IMR-90 (cell line): ENCODE measurements around the gene NDST1. TPM values are rescaled to one million over a fixed set of nuclear protein-coding genes. Genes with fewer than 3 reads are reported as not detected.

Source experiments
- ATAC-seq: fragments of 200-7000 bp; cut with Tn5 transposase; 2 replicates; pipeline ENCODE4 v1.9.1; 2020; ENCODE audit warnings: low read depth, mild to moderate bottlenecking, moderate library complexity
- BruUV-seq: library from RNA; stranded (reverse); fragments of 400-500 nt; replicated peaks from 2 replicates; lab custom pipeline; 2021; lab: Mats Ljungman, UMichigan
- CTCF ChIA-PET: fragments of 300-600 bp; formaldehyde crosslinking; extraction: SDS; loops from one replicate; lab custom pipeline; 2021; ENCODE audit warnings: antibody characterized with exemption; lab: Yijun Ruan, JAX
- POLR2A ChIA-PET: fragments of 300-600 bp; sonication (Branson Sonifier 250); formaldehyde crosslinking; loops from one replicate; lab custom pipeline; 2022; ENCODE audit warnings: antibody characterized with exemption; ENCODE audit not compliant: unreplicated experiment; lab: Charles Lee
- DNase-seq: peaks from one replicate; pipeline ENCODE4 v3.0.0; 2013
- H2AFZ ChIP-seq: replicated peaks from 2 replicates; pipeline ENCODE3; 2013; ENCODE audit warnings: low read length, mild to moderate bottlenecking; ENCODE audit not compliant: poor library complexity
- H2AK5ac ChIP-seq: 2 replicates; pipeline ENCODE4 v1.6.1; 2013; ENCODE audit warnings: low read depth, low read length, inconsistent platforms
- H2AK9ac ChIP-seq: replicated peaks from 2 replicates; pipeline ENCODE3; 2013; ENCODE audit warnings: mild to moderate bottlenecking, low read depth, low read length, moderate library complexity; ENCODE audit not compliant: poor library complexity
- H2BK120ac ChIP-seq: 2 replicates; pipeline ENCODE4 v1.6.1; 2013; ENCODE audit warnings: low read depth, low read length, inconsistent platforms
- H2BK15ac ChIP-seq: 3 replicates; pipeline ENCODE4 v1.6.1; 2013; ENCODE audit warnings: low read depth, low read length, inconsistent platforms
- H2BK20ac ChIP-seq: 2 replicates; pipeline ENCODE4 v1.6.1; 2013; ENCODE audit warnings: low read depth, mild to moderate bottlenecking, inconsistent platforms, low read length, moderate library complexity
- H2BK5ac ChIP-seq: 2 replicates; pipeline ENCODE4 v1.6.1; 2013; ENCODE audit warnings: mild to moderate bottlenecking, low read depth, low read length, inconsistent platforms; ENCODE audit not compliant: poor library complexity, severe bottlenecking
- H3K14ac ChIP-seq: replicated peaks from 2 replicates; pipeline ENCODE4 v1.6.1; 2013; ENCODE audit warnings: low read depth, low read length, inconsistent platforms
- H3K18ac ChIP-seq: 2 replicates; pipeline ENCODE4 v1.6.1; 2013; ENCODE audit warnings: low read depth, low read length, control low read depth
- H3K23ac ChIP-seq: 2 replicates; pipeline ENCODE4 v1.6.1; 2013; ENCODE audit warnings: low read depth, low read length, inconsistent platforms
- H3K27ac ChIP-seq: 2 replicates; pipeline ENCODE4 v1.5.1; 2013; ENCODE audit warnings: mild to moderate bottlenecking, control low read depth, low read length; ENCODE audit not compliant: insufficient read depth
- H3K27me3 ChIP-seq: 2 replicates; pipeline ENCODE4 v1.6.1; 2013; ENCODE audit warnings: low read length; ENCODE audit not compliant: control insufficient read depth, insufficient read depth
- H3K36me3 ChIP-seq: 2 replicates; pipeline ENCODE4 v1.6.1; 2013; ENCODE audit warnings: low read length, mixed read lengths; ENCODE audit not compliant: control insufficient read depth, insufficient read depth
- H3K4ac ChIP-seq: 2 replicates; pipeline ENCODE4 v1.6.1; 2013; ENCODE audit warnings: low read depth, low read length, inconsistent platforms
- H3K4me1 ChIP-seq: 2 replicates; pipeline ENCODE4 v1.6.1; 2013; ENCODE audit warnings: low read length, mixed read lengths; ENCODE audit not compliant: control insufficient read depth, insufficient read depth
- H3K4me2 ChIP-seq: 2 replicates; pipeline ENCODE4 v1.6.1; 2013; ENCODE audit warnings: low read depth, mild to moderate bottlenecking, control low read depth, low read length, moderate library complexity
- H3K4me3 ChIP-seq: 2 replicates; pipeline ENCODE4 v1.5.1; 2013; ENCODE audit warnings: low read depth, mild to moderate bottlenecking, control low read depth, low read length, moderate library complexity; ENCODE audit not compliant: insufficient read depth
- H3K56ac ChIP-seq: 2 replicates; pipeline ENCODE4 v1.6.1; 2013; ENCODE audit warnings: low read length, inconsistent platforms; ENCODE audit not compliant: insufficient read depth; ENCODE audit errors: extremely low read depth
- H3K79me1 ChIP-seq, 2 experiments: 2 replicates each; pipeline ENCODE4 v1.6.1; 2013; ENCODE audit warnings: low read length in 2 of 2, inconsistent platforms in 1 of 2, low read depth in 1 of 2
- H3K9ac ChIP-seq: 2 replicates; pipeline ENCODE4 v1.6.1; 2013; ENCODE audit warnings: low read depth, low read length, control low read depth
- H3K9me1 ChIP-seq: 2 replicates; pipeline ENCODE4 v1.6.1; 2013; ENCODE audit warnings: low read length, inconsistent platforms; ENCODE audit not compliant: insufficient read depth
- H3K9me3 ChIP-seq: 2 replicates; pipeline ENCODE4 v1.6.1; 2013; ENCODE audit warnings: low read length; ENCODE audit not compliant: control insufficient read depth, insufficient read depth
- H4K20me1 ChIP-seq: 2 replicates; pipeline ENCODE4 v1.6.1; 2013; ENCODE audit warnings: low read length, inconsistent platforms; ENCODE audit not compliant: insufficient read depth
- H4K5ac ChIP-seq: 2 replicates; pipeline ENCODE4 v1.6.1; 2013; ENCODE audit warnings: mild to moderate bottlenecking, low read depth, low read length, control low read depth
- H4K8ac ChIP-seq, 2 experiments: 2 replicates each; pipeline ENCODE4 v1.6.1; 2013; ENCODE audit warnings: low read depth in 2 of 2, low read length in 2 of 2, control low read depth in 1 of 2, inconsistent platforms in 1 of 2
- H4K91ac ChIP-seq: 2 replicates; pipeline ENCODE4 v1.6.1; 2013; ENCODE audit warnings: low read depth, low read length, inconsistent platforms; ENCODE audit not compliant: insufficient read depth
- CEBPB ChIP-seq: IDR thresholded peaks from 2 replicates; pipeline ENCODE4 v1.6.1; 2012; ENCODE audit warnings: low read depth, low read length, improper control_type of control experiment
- CHD1 ChIP-seq: IDR thresholded peaks from 2 replicates; pipeline ENCODE4 v1.6.1; 2012; ENCODE audit warnings: low read depth, low read length, improper control_type of control experiment
- FOS ChIP-seq: fragments of 150-350 bp; IDR thresholded peaks from 2 replicates; pipeline ENCODE4 v1.6.1; 2016; ENCODE audit warnings: low read depth, low read length
- MAFK ChIP-seq: IDR thresholded peaks from 2 replicates; pipeline ENCODE4 v1.6.1; 2012; ENCODE audit warnings: low read depth, low read length, improper control_type of control experiment
- MAZ ChIP-seq: IDR thresholded peaks from 2 replicates; pipeline ENCODE4 v1.6.1; 2012; ENCODE audit warnings: low read depth, mild to moderate bottlenecking, low read length, improper control_type of control experiment, moderate library complexity, borderline replicate concordance
- MXI1 ChIP-seq: IDR thresholded peaks from 2 replicates; pipeline ENCODE4 v1.6.1; 2012; ENCODE audit warnings: low read depth, mild to moderate bottlenecking, low read length, moderate library complexity, borderline replicate concordance
- NFE2L2 ChIP-seq: fragments of 150-350 bp; IDR thresholded peaks from 2 replicates; pipeline ENCODE4 v1.6.1; 2016; ENCODE audit warnings: low read depth, mild to moderate bottlenecking, low read length
- RAD21 ChIP-seq: IDR thresholded peaks from 2 replicates; pipeline ENCODE4 v1.6.1; 2012; ENCODE audit warnings: low read length, improper control_type of control experiment
- RFX5 ChIP-seq: IDR thresholded peaks from 2 replicates; pipeline ENCODE4 v1.8.0; 2012; ENCODE audit warnings: low read depth, mild to moderate bottlenecking, low read length, moderate library complexity
- SMC3 ChIP-seq: fragments of 150-350 bp; IDR thresholded peaks from 2 replicates; pipeline ENCODE4 v1.6.1; 2016; ENCODE audit warnings: low read depth, mild to moderate bottlenecking, antibody characterized with exemption, low read length, moderate library complexity
- USF2 ChIP-seq: fragments of 150-350 bp; IDR thresholded peaks from 2 replicates; pipeline ENCODE4 v1.6.1; 2017; ENCODE audit warnings: mild to moderate bottlenecking, antibody characterized with exemption, low read length, low read depth
- WGBS, 2 experiments: methylation state at CpG; one replicate each; pipeline versions ENCODE4 v1.1.5 to v1.1.7; 2013; ENCODE audit warnings: missing lambda C conversion rate in 2 of 2; ENCODE audit not compliant: insufficient read length in 1 of 2; ENCODE audit errors: extremely low coverage in 2 of 2; 5-methylcytosine and 5-hydroxymethylcytosine counted together
- dilution Hi-C: fragments of 300-500 bp; cut with HindIII; formaldehyde crosslinking; loops from one replicate; pipeline ENCODE4 v1.14.3; 2018; ENCODE audit warnings: low sequenced_read_pairs; ENCODE audit not compliant: unreplicated experiment
- in situ Hi-C: fragments of 300-500 bp; cut with MboI; formaldehyde crosslinking; loops from 3 replicates; pipeline ENCODE4 v1.14.3; 2019; ENCODE audit warnings: low sequenced_read_pairs, inconsistent platforms, mixed read lengths
- intact Hi-C: fragments of 100-400 bp; cut with micrococcal nuclease; formaldehyde crosslinking; loops from 2 replicates; pipeline ENCODE4 v1.10.0; 2022
- polyA plus RNA-seq, 3 experiments: library from polyadenylated mRNA; depleted of rRNA; stranded (reverse); fragments of >200 nt; gene quantifications; 2 replicates each; pipeline ENCODE4 v1.2.3, GENCODE V29; 2012; ENCODE audit warnings: low replicate concordance in 1 of 3
- total RNA-seq: library from RNA; depleted of rRNA; stranded (reverse); fragments of >200 nt; gene quantifications from 2 replicates; pipeline ENCODE4 v1.2.3, GENCODE V29; 2012
- TF ChIP-seq, protein P1 (sequence below): fragments of 150-350 bp; IDR thresholded peaks from 2 replicates; pipeline ENCODE4 v1.6.1; 2016; ENCODE audit warnings: low read depth, mild to moderate bottlenecking, low read length, moderate library complexity, borderline replicate concordance

The NDST1 gene
- total and polyA plus RNA-seq, 2 of the 4 experiments (the other 2 are of a cell fraction) = 30.5 to 80.4 TPM

DNA sequence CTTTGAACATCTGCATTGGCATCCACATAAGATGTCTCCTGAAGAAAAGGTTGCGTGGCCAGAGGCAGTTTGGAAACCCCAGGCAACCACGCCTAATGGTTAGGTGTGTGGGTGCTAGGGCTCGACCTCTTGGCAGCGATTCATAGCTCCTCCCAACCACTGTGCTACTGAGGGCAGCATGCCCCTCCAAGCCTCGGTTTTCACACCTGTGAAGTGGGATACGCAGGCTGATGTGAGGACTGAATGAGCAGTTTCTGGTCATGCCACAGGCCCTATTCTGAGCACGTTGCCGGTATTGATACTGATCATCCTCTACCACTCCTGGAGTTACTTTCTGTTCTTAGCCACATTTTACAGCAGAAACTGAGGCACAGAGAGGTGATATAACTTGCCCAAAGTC is 19.1 kb downstream of the NDST1 start:
- Histone ChIP-seq H4K5ac (no peak overlapping the region), H3K56ac (no peak overlapping the region), H3K9me1 (peaks cover 34% of the 10 kb centered on the region), H3K27ac (no peak overlapping the region), H2AFZ (no peak overlapping the region), H2BK15ac (no peak overlapping the region), H2BK5ac (no peak overlapping the region), H3K4me3 (no peak overlapping the region), H2AK5ac (0 out of 2 replicates have a peak overlapping the region, but pooled peaks have one; percentile 35), H2AK9ac (no peak overlapping the region), H3K36me3 (peaks cover 43% of the 10 kb centered on the region), H2BK20ac (no peak overlapping the region), H4K20me1 (peaks cover 86% of the 10 kb centered on the region), H2BK120ac (no peak overlapping the region), H3K4ac (no peak overlapping the region), H3K79me1 (peaks cover 42 to 93% of the 10 kb centered on the region in 2 experiments), H3K4me1 (peaks cover 36% of the 10 kb centered on the region), H3K18ac (no peak overlapping the region), H4K8ac (no peak overlapping the region), H3K27me3 (no peaks in the 10 kb centered on the region), H3K4me2 (no peak overlapping the region), H3K23ac (0 out of 2 replicates have a peak overlapping the region, but pooled peaks have one; percentile 2), H3K14ac (no peak overlapping the region), H3K9me3 (no peaks in the 10 kb centered on the region), H4K91ac (no peak overlapping the region), H3K9ac (no peak overlapping the region)
- BruUV-seq = no TSS peak
- ChIA-PET CTCF (interaction anchor here (0.6 kb wide), 1 partner anchor 68 kb away, joined by 3 read pairs; no protein-coding TSS in a partner anchor), POLR2A (no interaction called here)
- DNase-seq = no peak
- in situ Hi-C loops = no loop called here
- WGBS, 2 experiments = 100% methylated on average over 3 of the region's 8 CpGs; no CpG with 5 or more reads in 1 of the 2 experiments
- ATAC-seq = no peak
- TF ChIP-seq MAFK = no peak
- TF ChIP-seq FOS = no peak
- TF ChIP-seq RFX5 = no peak
- TF ChIP-seq USF2 = no peak
- TF ChIP-seq MAZ = no peak
- no peak for TF ChIP-seq CEBPB
- TF ChIP-seq RAD21 = no peak
- TF ChIP-seq, protein P1, sequence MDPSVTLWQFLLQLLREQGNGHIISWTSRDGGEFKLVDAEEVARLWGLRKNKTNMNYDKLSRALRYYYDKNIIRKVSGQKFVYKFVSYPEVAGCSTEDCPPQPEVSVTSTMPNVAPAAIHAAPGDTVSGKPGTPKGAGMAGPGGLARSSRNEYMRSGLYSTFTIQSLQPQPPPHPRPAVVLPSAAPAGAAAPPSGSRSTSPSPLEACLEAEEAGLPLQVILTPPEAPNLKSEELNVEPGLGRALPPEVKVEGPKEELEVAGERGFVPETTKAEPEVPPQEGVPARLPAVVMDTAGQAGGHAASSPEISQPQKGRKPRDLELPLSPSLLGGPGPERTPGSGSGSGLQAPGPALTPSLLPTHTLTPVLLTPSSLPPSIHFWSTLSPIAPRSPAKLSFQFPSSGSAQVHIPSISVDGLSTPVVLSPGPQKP = no peak
- TF ChIP-seq NFE2L2 = no peak
- TF ChIP-seq SMC3 = no peak
- no peak for TF ChIP-seq MXI1
- no peak for TF ChIP-seq CHD1
- dilution Hi-C loops = no loop called here
- intact Hi-C loops = no loop called here
